GM12872 (cell line): ENCODE data around the gene C20orf202.

ENCODE experiments used
- TF ChIP-seq, protein P1 (sequence below): IDR thresholded peaks from 3 replicates; pipeline ENCODE4 v1.5.1; 2011; ENCODE audit warnings: low read depth, mild to moderate bottlenecking, low read length, moderate library complexity; ENCODE audit not compliant: insufficient read depth

C20orf202 gene

DNA sequence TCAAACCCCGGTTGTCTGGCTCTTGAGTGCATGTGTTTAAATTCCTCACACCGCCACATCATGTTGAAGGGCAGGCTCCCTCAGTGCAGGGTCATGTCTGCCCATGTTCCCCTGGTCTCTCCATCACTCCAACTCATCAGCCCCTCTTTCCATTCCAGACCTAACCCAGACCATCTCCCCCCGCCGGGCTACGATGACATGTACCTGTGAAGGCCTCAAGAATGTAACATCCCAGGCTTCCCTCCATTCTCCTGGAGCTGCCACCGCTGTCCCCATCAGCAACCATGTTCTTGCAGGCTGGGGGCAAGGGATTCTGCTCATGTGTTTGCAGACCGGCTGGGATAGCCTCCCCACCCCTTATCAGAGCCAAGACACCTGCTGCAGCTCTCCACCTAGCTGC lies 38.4 kb upstream of the C20orf202 start:
- TF ChIP-seq, protein P1, sequence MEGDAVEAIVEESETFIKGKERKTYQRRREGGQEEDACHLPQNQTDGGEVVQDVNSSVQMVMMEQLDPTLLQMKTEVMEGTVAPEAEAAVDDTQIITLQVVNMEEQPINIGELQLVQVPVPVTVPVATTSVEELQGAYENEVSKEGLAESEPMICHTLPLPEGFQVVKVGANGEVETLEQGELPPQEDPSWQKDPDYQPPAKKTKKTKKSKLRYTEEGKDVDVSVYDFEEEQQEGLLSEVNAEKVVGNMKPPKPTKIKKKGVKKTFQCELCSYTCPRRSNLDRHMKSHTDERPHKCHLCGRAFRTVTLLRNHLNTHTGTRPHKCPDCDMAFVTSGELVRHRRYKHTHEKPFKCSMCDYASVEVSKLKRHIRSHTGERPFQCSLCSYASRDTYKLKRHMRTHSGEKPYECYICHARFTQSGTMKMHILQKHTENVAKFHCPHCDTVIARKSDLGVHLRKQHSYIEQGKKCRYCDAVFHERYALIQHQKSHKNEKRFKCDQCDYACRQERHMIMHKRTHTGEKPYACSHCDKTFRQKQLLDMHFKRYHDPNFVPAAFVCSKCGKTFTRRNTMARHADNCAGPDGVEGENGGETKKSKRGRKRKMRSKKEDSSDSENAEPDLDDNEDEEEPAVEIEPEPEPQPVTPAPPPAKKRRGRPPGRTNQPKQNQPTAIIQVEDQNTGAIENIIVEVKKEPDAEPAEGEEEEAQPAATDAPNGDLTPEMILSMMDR: no peak

DNA sequence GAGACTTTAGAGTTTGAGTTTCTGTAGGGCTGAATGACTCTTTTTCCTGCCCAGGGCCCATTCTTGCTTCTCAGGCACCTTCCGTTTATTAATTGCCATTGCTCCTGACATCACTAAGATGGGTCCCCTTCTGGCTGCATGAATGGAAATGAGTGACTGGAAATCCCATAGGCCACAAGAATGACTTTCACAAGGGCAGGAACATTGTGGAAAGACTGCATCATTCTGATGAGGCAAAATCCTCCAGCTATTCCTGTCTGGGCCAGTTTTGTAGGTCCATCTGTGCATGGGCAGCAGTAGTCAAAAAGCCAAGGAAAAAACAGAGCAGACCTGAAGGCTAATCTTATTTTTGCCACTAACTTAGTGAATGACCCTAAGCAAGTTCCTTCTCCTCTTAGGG lies 37.7 kb upstream of the C20orf202 start:
- TF ChIP-seq, protein P1: no peak

DNA sequence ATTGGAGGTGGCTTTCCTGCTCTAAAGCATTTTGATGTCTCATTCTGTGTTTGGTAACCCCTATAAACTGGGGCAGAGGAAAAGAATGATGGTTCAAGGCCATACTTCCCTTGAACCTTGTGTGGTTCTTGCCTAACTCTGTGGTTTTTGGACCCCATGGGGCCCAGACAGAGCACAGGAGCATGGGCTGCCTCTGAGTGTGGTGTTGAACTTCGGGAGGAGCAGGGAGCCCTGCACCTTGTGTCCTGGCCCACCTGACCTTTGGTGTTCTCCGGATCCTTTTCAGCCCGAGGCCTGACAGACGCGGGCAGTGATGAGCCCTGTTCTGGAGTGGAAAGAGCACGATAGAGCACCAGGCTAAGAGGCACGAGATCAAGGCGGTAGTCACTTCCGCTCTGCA lies 37.3 kb upstream of the C20orf202 start:
- TF ChIP-seq, protein P1: no peak

DNA sequence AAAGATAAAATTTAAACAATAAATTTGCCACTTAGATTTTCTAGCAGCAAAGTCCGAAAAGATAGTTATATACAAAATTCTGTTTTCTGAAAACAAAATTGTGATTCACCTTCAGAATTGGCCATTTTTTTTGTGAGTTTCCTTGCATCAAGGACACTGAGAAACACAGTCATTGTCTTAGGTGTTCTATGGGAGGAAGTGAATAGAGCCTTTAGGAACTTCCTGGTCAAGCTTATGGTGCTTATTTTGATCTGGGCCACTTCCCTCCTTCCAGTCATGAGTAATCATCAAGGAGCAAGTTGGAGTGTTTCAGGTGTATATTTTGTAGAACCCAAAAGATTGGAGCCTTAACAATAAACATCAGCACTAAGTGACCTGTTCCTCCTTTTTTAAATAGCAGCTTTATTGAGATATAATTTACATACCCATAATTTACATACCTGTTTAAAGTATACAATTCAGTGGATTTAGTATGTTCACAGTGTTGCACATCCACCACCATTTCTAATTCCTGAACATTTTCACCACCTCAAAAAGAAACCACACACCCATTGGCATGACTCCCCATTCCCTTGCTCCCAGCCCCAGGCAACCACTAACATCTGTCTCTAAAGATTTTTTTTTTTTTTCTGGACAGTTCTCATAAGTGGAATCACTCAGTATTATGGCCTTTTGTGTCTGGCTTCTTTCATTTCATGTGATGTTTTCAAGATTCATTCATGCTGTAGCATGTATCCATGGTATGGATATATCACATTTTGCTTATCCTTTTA lies 36.1 kb upstream of the C20orf202 start:
- TF ChIP-seq, protein P1: no peak

DNA sequence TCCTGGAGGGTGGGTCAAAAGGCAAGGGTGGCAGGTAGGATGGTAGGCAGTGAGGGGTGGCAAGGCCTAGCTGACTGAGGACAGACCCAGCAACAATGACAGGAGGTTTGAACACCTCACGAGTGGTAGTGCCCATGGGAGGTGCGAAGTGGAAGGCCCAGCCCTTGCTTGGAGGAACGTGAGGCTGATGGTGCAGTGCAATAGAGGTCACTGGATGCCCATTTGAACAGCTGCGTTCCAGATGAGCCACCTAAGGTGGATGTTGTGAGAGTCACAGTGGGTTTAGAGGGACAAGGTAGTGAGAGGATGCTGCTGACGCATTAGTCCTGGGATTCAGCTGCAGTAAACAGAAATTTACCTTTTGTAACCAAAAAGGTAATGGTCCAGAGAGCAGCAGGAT lies 34.0 kb upstream of the C20orf202 start:
- TF ChIP-seq, protein P1: no peak

DNA sequence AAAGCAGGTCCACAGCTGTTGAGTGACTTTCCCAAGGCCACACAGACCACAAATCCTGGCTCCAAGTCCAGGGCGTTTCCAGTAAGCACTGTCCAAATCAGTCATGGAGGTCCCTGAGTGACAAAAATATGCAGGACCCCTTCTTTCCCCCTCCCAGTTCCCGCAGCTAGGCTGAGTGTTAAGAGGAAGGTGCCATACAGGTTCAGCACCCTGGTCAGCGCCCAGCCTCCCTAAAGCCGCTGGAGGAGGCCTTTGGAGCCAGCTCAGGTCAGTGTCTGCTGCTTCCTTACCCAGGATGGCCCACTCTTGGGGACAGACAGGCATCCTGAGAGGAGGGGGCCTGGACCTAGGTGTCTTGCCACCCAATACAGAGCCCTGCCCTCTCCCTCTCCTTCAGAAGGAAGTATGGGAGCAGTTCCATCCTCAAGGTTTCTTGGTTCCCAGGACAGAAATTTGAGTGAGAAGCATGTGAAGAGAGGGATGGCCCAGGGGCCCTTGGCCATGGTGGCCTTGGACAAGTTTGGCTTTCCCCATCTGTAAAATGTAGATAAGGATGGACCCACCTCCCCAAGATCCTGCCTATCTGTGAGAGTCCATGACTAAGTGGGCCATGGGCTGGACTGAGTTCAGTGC lies 31.7 kb upstream of the C20orf202 start:
- TF ChIP-seq, protein P1: no peak

DNA sequence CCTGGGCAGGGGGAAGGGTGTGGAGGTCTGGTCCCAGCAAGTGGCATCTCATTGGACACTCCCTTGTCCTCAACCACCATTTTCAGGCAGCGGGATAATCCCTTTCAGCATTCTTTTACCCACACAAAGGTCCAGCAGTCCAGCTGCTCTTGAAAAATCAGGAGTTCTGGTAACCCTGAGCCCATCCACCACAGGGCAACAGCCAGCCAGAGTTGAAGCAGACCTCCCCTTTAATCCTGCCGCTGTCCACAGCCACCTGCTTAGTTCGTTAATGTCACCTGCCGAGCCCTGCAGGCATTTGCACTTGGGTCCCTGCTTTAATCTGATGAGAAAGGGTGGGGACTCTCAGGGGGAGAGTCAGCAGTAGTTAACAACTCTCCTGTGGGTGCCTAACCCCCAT lies 29.6 kb upstream of the C20orf202 start:
- TF ChIP-seq, protein P1: no peak
